PC-3 (cell line): Measurements from ENCODE around the gene MARCHF5.

ENCODE experiments used
- CTCF ChIP-seq: fragments of 300-600 bp; sonication (generic); conservative IDR thresholded peaks from 2 replicates; pipeline ENCODE4 v1.5.1; 2017; ENCODE audit warnings: antibody characterized with exemption, low read depth, mild to moderate bottlenecking, low read length
- EZH2 ChIP-seq: fragments of 300-600 bp; sonication (generic); IDR thresholded peaks from one replicate; pipeline ENCODE4 v1.6.1; 2017; ENCODE audit warnings: antibody characterized with exemption, mild to moderate bottlenecking, low read length; ENCODE audit not compliant: unreplicated experiment
- EZH2phosphoT487 ChIP-seq: fragments of 300-600 bp; sonication (generic); IDR thresholded peaks from 2 replicates; pipeline ENCODE4 v1.6.1; 2018; ENCODE audit warnings: mild to moderate bottlenecking, antibody characterized with exemption, low read length, borderline replicate concordance

GRCh38 chr10:92384741-92385140, 93.8 kb downstream of the MARCHF5 start:
- TF ChIP-seq CTCF (no peak), EZH2 (no peak), EZH2phosphoT487 (no peak)
